ENCODE results near the gene NSG2.
A peak's percentile ranks its signal among the peaks of the same experiment; 100 is the strongest.

The NSG2 gene

GRCh38 chr5:174045470-174046025 is at the start of gene NSG2:
Gene NSG2, plus strand, starts transcription at chr5:174045706. Its CDS starts 1,050 bp downstream, at chr5:174046756.
- peak; percentile 62 for DNase-seq (ENCODE audit: low read depth)

GRCh38 chr5:173997331-173997730 is 48.2 kb upstream of the NSG2 start:
- DNase-seq (ENCODE audit: low read depth) = no peak

GRCh38 chr5:173998531-173998930 is 47.0 kb upstream of the NSG2 start:
- no peak for DNase-seq (ENCODE audit: low read depth)

- no peak for DNase-seq (ENCODE audit: low read depth)
Observed at GRCh38 chr5:174000076-174000475, 45.4 kb upstream of the NSG2 start.

GRCh38 chr5:174003795-174004194 is 41.7 kb upstream of the NSG2 start:
- no peak for DNase-seq (ENCODE audit: low read depth)

GRCh38 chr5:174008922-174009321 is 36.6 kb upstream of the NSG2 start:
- no peak for DNase-seq (ENCODE audit: low read depth)

GRCh38 chr5:174010365-174010764 is 35.1 kb upstream of the NSG2 start:
- DNase-seq (ENCODE audit: low read depth) = no peak

- DNase-seq (ENCODE audit: low read depth) = no peak
Observed at GRCh38 chr5:174011441-174011840, 34.1 kb upstream of the NSG2 start.

- DNase-seq (ENCODE audit: low read depth) = peak; percentile 21
Observed at GRCh38 chr5:174020069-174020927, 25.2 kb upstream of the NSG2 start.

- no peak for DNase-seq (ENCODE audit: low read depth)
Observed at GRCh38 chr5:174020928-174021304, 24.6 kb upstream of the NSG2 start.

- no peak for DNase-seq (ENCODE audit: low read depth)
Observed at GRCh38 chr5:174022384-174023095, 23.0 kb upstream of the NSG2 start.

- no peak for DNase-seq (ENCODE audit: low read depth)
Observed at GRCh38 chr5:174030286-174030685, 15.2 kb upstream of the NSG2 start.

- DNase-seq (ENCODE audit: low read depth) = no peak
Observed at GRCh38 chr5:174044466-174045254, 846 bp upstream of the NSG2 start.

GRCh38 chr5:174046558-174046957 is 1.1 kb downstream of the NSG2 start:
- no peak for DNase-seq (ENCODE audit: low read depth)

- no peak for DNase-seq (ENCODE audit: low read depth)
Observed at GRCh38 chr5:174047472-174048099, 2.1 kb downstream of the NSG2 start.

- no peak for DNase-seq (ENCODE audit: low read depth)
Observed at GRCh38 chr5:174052636-174053035, 7.1 kb downstream of the NSG2 start.

GRCh38 chr5:174053905-174054304 is 8.4 kb downstream of the NSG2 start:
- DNase-seq (ENCODE audit: low read depth) = no peak

- no peak for DNase-seq (ENCODE audit: low read depth)
Observed at GRCh38 chr5:174056064-174056847, 10.8 kb downstream of the NSG2 start.

- no peak for DNase-seq (ENCODE audit: low read depth)
Observed at GRCh38 chr5:174057206-174057605, 11.7 kb downstream of the NSG2 start.

- no peak for DNase-seq (ENCODE audit: low read depth)
Observed at GRCh38 chr5:174058433-174059122, 13.1 kb downstream of the NSG2 start.
